ENCODE results near the gene CFAP97D2. TPM values are rescaled to one million over a fixed set of nuclear protein-coding genes. Genes with fewer than 3 reads are reported as not detected.

CFAP97D2 gene
- total RNA-seq, 1 donor from 2014 or later, result not detected

GRCh38 chr13:114219392-114219791 is 40.3 kb downstream of the CFAP97D2 start:
- Histone ChIP-seq H3K4me1 (no peaks in the 10 kb centered on the region), H3K36me3 (no peaks in the 10 kb centered on the region), H3K4me3 (no peak overlapping the region), H3K27me3 (no peaks in the 10 kb centered on the region), H3K9me3 (no peaks in the 10 kb centered on the region), H3K27ac (no peak overlapping the region)
- no peak for TF ChIP-seq CTCF (IDR thresholded peaks at IDR 0.05)
- DNase-seq (ENCODE audit: low spot score in 2 of 2), result no peak
- intact Hi-C loops (cut with DNase I), result no loop called here

GRCh38 chr13:114222461-114222968 is 43.5 kb downstream of the CFAP97D2 start:
- intact Hi-C loops (cut with DNase I), result no loop called here
- Histone ChIP-seq H3K27ac (peak overlapping the region in 1 of 2 donors; percentile 45), H3K4me3 (no peak overlapping the region), H3K9me3 (no peaks in the 10 kb centered on the region), H3K36me3 (no peaks in the 10 kb centered on the region), H3K4me1 (no peaks in the 10 kb centered on the region), H3K27me3 (no peaks in the 10 kb centered on the region)
- no peak for TF ChIP-seq CTCF (IDR thresholded peaks at IDR 0.05)
- DNase-seq (ENCODE audit: low spot score in 2 of 2), result no peak

GRCh38 chr13:114224201-114224600 is 45.1 kb downstream of the CFAP97D2 start:
- no peak for TF ChIP-seq CTCF (IDR thresholded peaks at IDR 0.05)
- intact Hi-C loops (cut with DNase I), result no loop called here
- Histone ChIP-seq H3K36me3 (no peaks in the 10 kb centered on the region), H3K4me3 (no peak overlapping the region), H3K4me1 (no peaks in the 10 kb centered on the region), H3K27me3 (no peaks in the 10 kb centered on the region), H3K27ac (no peak overlapping the region), H3K9me3 (no peaks in the 10 kb centered on the region)
- no peak for DNase-seq (ENCODE audit: low spot score in 2 of 2)

GRCh38 chr13:114225610-114226009 is 46.6 kb downstream of the CFAP97D2 start:
- Histone ChIP-seq H3K9me3 (no peaks in the 10 kb centered on the region), H3K27me3 (no peaks in the 10 kb centered on the region), H3K27ac (no peak overlapping the region), H3K4me1 (no peaks in the 10 kb centered on the region), H3K36me3 (no peaks in the 10 kb centered on the region), H3K4me3 (no peak overlapping the region)
- no peak for DNase-seq (ENCODE audit: low spot score in 2 of 2)
- intact Hi-C loops (cut with DNase I), result loop anchor here (1.0 to 5.0 kb wide), 3 partner anchors 161 to 408 kb away; no protein-coding TSS in a partner anchor
- TF ChIP-seq CTCF (IDR thresholded peaks at IDR 0.05), result no peak

- Histone ChIP-seq H3K4me3 (no peak overlapping the region), H3K27me3 (no peaks in the 10 kb centered on the region), H3K4me1 (no peaks in the 10 kb centered on the region), H3K27ac (no peak overlapping the region), H3K9me3 (no peaks in the 10 kb centered on the region), H3K36me3 (no peaks in the 10 kb centered on the region)
- intact Hi-C loops (cut with DNase I), result loop anchor here (1.0 to 5.0 kb wide), 3 partner anchors 161 to 409 kb away; no protein-coding TSS in a partner anchor
- no peak for DNase-seq (ENCODE audit: low spot score in 2 of 2)
- TF ChIP-seq CTCF (IDR thresholded peaks at IDR 0.05), result no peak
These were observed 47.0 kb downstream of the CFAP97D2 start for GRCh38 chr13:114226088-114226487.

All from ascending aorta (tissue), 2 donors.